ENCODE data around the gene MAT1A. TPM values are rescaled to one million over a fixed set of nuclear protein-coding genes. Genes with fewer than 3 reads are reported as not detected.

The MAT1A gene
- total RNA-seq, 1 donor from 2014 or later, result 0.32 TPM

DNA sequence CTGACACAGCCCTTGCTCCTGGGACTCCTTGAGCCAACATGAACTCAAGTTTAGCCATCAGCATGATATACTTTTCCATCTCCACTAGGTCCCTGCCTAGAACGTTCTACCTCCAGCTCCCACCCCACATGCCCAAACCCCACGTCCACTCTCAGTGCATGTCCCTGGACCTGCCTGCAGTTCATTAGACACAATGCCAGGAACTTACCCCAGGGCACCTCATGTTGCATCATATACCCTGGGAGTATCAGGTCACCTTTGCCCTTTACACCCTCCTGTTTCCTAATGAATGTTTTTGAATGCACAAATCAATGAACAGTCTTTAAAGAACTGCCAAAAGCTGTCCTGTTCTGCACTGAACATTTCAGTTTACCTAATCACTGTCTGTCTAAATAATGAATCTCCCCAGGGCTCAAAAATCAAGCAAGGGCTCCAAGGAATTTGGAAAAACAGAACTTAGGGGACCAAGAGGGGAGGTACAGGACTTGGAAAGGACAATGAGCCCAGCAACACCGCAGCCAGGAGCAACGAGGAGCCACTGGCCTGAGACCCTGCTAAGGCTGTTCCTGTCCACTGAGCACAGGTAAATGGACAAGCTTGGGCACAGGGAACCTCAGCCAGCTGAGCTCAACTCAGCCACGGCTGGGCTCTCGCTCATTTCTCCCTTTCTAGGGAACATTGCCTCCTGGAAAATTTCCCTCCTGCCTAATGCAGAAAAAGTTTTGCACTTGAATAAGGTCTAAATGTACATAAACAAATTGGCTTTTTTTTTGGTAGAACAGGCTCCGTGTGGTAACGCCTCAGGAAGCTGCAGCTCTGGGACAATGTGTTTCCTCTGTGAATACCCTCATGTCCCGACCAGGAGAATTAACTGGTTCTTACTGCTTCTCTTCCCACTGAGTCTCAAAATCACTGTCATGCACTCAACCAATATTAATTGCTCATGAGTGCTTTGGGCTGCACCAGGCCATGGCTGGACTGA, 7.4 kb downstream of the MAT1A start:
- Histone ChIP-seq H3K27ac (no peak overlapping the region), H3K4me3 (no peak overlapping the region), H3K4me1 (no peaks in the 10 kb centered on the region), H3K27me3 (no peaks in the 10 kb centered on the region), H3K9me3 (no peaks in the 10 kb centered on the region), H3K36me3 (no peaks in the 10 kb centered on the region)
- no peak for TF ChIP-seq CTCF (IDR thresholded peaks at IDR 0.05)
- no peak for DNase-seq (ENCODE audit: low spot score in 2 of 2)
- intact Hi-C loops (cut with DNase I), result no loop called here

DNA sequence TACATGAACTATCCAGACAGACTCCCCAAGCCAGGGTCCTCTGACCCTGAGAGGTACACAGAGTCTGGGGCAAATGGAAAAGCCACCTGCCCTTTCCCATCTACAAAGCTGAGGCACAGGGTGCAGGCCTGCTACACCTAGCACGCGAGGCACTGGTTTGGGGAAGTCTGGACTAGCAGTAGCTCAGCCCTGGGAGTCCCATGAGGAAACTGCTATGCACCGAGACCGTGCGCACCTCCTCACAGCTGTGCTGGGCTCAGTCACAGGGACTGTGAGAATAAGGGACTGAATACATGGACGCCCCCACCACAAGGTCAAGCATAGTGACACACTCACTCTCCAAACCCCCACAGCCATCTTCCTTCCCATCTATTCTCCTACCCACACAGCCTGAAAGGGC, 8.2 kb downstream of the MAT1A start:
- TF ChIP-seq CTCF (IDR thresholded peaks at IDR 0.05), result no peak
- no peak overlapping the region for H3K27ac ChIP-seq
- intact Hi-C loops (cut with DNase I), result no loop called here
- H3K27me3 ChIP-seq, result no peaks in the 10 kb centered on the region
- H3K36me3 ChIP-seq, result no peaks in the 10 kb centered on the region
- H3K4me1 ChIP-seq, result no peaks in the 10 kb centered on the region
- DNase-seq (ENCODE audit: low spot score in 2 of 2), result no peak
- H3K9me3 ChIP-seq, result no peaks in the 10 kb centered on the region
- no peak overlapping the region for H3K4me3 ChIP-seq

DNA sequence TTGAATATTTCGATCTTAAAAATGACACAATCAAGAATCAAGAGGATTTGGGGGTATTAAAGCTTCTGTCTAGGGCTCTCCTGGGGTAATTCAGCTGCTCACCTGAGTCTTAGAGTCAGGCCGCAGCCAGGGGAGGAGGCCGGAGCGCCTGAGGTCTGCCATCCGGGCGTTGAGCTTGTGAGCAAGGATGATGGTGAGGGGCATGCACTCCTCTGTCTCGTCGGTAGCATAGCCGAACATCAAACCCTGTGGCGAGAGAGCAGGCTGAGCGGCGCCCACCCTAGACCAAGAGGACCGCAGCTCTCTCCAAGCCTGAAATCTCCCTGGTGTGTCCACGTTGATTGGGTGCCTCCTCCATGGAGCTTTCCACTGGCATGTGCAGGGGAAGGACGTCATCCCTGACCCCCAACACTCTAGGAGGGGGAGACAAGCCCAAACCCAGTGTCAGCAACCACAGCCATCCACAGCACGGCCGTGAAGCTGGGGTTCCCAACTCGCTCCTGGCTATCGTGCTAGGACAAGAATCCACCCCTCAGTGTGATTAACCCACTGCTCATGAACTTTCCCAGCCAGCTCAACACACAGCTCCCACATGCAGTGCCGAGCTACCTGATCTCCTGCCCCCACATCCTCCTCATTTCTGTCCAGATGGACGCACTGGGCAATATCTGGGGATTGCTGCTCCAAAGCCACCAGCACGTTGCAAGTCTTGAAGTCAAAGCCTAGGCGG, 9.2 kb downstream of the MAT1A start:
- DNase-seq (ENCODE audit: low spot score in 2 of 2), result no peak
- intact Hi-C loops (cut with DNase I), result no loop called here
- H3K9me3 ChIP-seq, result no peaks in the 10 kb centered on the region
- no peak overlapping the region for H3K4me3 ChIP-seq
- no peak for TF ChIP-seq CTCF (IDR thresholded peaks at IDR 0.05)
- H3K27ac ChIP-seq, result no peak overlapping the region
- H3K36me3 ChIP-seq, result no peaks in the 10 kb centered on the region
- H3K4me1 ChIP-seq, result no peaks in the 10 kb centered on the region
- H3K27me3 ChIP-seq, result no peaks in the 10 kb centered on the region

DNA sequence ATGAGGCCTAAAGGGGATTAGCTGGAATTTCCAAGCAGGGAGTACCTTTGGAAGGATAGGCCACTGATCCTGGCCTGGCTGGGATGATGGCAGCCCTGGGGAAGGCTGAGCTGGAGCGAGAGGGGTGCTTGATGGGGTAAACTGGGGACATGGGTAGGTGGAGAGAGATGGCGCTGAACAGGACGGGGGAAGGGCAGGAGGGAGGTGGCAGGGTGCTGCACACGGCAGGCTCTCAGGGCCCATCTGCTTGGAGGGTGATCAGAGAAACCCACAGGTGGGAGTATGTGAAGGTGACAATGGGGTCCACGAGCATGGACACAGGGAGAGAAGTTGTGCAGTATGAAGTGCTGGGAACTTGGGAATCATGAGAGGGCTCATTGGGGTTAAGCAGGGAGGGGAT, 10.3 kb downstream of the MAT1A start:
- Histone ChIP-seq H3K27me3 (no peaks in the 10 kb centered on the region), H3K9me3 (no peaks in the 10 kb centered on the region), H3K4me3 (no peak overlapping the region), H3K36me3 (no peaks in the 10 kb centered on the region), H3K27ac (no peak overlapping the region), H3K4me1 (no peaks in the 10 kb centered on the region)
- TF ChIP-seq CTCF (IDR thresholded peaks at IDR 0.05), result no peak
- no peak for DNase-seq (ENCODE audit: low spot score in 2 of 2)
- intact Hi-C loops (cut with DNase I), result no loop called here

GRCh38 chr10:80278480-80278879, 11.0 kb downstream of the MAT1A start:
- Histone ChIP-seq H3K4me3 (no peak overlapping the region), H3K27me3 (no peaks in the 10 kb centered on the region), H3K27ac (no peak overlapping the region), H3K4me1 (no peaks in the 10 kb centered on the region), H3K9me3 (no peaks in the 10 kb centered on the region), H3K36me3 (no peaks in the 10 kb centered on the region)
- TF ChIP-seq CTCF (IDR thresholded peaks at IDR 0.05), result no peak
- DNase-seq (ENCODE audit: low spot score in 2 of 2), result no peak
- intact Hi-C loops (cut with DNase I), result no loop called here
